Measurements from ENCODE around the gene ZNF112. TPM values are rescaled to one million over a fixed set of nuclear protein-coding genes. Genes with fewer than 3 reads are reported as not detected.
"Not testable (repeated sequence)": the region's sequence is repeated elsewhere in the genome, so short reads cannot be mapped to it uniquely, and the experiment has no call there.

ZNF112 gene
- total RNA-seq, result under 1 TPM; 0.05 to 0.17 TPM

DNA sequence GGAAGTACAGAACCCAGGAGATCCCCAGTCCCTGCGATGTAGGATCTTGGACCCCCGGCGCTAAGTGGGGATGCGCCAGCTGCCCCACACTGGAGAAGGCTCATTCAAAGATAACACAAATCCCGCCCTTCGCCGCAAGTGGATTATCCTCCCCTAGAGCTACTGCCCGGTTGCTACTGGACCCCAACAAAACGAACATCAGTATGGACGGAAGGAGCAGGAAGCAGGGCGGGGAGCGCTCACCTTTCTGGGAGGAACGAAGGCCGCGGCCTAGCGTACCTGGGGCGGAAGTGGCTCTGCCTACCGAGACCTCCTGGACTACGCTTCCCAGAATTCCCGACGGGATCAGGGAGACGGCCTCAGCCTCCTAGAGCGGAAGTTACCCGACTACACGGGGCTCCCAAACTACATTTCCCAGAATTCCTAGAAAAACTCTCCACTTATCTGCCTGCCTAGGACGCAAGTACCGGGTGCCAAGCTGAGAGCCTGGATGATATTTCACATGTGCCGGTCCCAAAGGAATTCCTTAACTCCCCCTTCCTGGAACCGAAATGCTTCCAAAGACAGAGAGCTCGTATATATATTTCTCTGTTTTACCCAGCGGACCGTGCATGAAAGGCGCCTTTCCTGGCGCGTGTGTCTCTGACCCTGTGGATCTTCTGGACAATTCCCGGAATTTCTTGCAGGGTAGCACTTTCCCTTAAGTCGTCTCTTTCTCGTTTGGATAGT, at the start of gene ZNF112:
Gene ZNF112 (minus strand): TSS at position 298 of the 729 bp plus-strand sequence. CDS start 16,141 bp downstream, outside the sequence.
- Mint-ChIP-seq H3K27me3 (ENCODE audit: low read depth) (peaks cover 8% of the 10 kb centered on the region), H3K9me3 (peaks cover 37% of the 10 kb centered on the region), H3K36me3 (ENCODE audit: low read depth) (peaks cover 6% of the 10 kb centered on the region), H3K4me3 (peak within 1 kb of the TSS; percentile 28), H3K27ac (no peak within 1 kb of the TSS), H3K4me1 (ENCODE audit: low read depth) (peaks cover 7% of the 10 kb centered on the region)
- intact Hi-C loops (cut with micrococcal nuclease), result no loop called here
- peak; percentile 41 for DNase-seq
- CTCF ChIA-PET, result no interaction called here

DNA sequence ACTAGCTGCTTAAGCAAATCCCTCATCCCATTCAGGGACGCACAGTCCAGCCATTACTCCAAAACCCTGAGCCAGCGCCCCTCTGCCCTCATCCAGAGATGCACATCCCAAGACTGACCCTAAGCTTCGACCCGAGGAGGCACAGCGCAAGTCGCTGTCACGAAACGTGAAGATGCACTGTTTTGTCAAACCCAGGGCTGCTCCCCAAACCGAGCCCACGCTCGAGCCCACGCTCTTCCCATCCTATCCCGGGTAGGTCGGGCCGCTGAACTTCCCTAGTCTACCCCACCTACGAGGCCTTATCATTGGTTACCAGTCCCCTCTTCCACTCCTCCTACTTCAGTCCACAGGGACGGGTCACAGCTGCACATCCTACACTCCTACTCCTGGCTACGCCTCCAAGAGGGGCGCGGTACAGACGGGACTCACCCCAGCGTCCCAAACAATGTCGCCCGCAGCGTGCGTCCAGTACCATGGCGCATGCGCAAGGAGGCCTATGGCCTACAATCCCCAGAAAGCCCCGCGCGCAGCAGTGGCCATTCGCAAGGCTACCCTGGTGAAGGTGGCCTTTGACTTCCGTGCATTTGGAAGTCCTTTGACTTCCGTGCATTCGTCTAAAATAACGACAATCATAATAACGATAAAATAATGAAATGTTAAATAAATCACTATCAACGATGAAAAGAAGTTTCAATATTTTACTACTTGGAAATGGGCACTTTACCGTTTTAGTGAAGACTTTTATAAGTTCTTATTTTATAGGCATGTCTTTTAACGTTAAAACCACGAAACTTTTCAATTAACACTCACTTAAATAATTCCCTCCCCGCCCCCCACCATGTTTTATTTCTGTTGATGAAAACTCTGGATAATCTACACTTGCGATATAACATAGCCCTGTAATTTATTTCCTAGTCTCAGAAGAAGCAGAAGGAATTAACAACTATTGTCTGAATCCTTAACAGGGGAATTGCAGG, 44.9 kb upstream of the ZNF112 start, which contains the start of gene ZNF285:
Gene ZNF285 (minus strand): TSS at position 470 of the 977 bp plus-strand sequence. CDS start 4,395 bp downstream, outside the sequence.
- intact Hi-C loops (cut with micrococcal nuclease), result loop anchor here (1.0 kb wide), 2 partner anchors 47 to 99 kb away; partner anchors contain the start of genes ZNF180 and ZNF229
- Mint-ChIP-seq H3K4me1 (ENCODE audit: low read depth) (peaks cover 9% of the 10 kb centered on the region), H3K36me3 (ENCODE audit: low read depth) (peaks cover 23% of the 10 kb centered on the region), H3K4me3 (peak within 1 kb of the TSS; percentile 83), H3K9me3 (peaks cover 37% of the 10 kb centered on the region), H3K27me3 (ENCODE audit: low read depth) (peaks cover 2% of the 10 kb centered on the region), H3K27ac (no peak within 1 kb of the TSS)
- CTCF ChIA-PET, result interaction anchor here (0.6 kb wide), 1 partner anchor 373 kb away, joined by 3 read pairs; no protein-coding TSS in a partner anchor
- peak; percentile 86 for DNase-seq

DNA sequence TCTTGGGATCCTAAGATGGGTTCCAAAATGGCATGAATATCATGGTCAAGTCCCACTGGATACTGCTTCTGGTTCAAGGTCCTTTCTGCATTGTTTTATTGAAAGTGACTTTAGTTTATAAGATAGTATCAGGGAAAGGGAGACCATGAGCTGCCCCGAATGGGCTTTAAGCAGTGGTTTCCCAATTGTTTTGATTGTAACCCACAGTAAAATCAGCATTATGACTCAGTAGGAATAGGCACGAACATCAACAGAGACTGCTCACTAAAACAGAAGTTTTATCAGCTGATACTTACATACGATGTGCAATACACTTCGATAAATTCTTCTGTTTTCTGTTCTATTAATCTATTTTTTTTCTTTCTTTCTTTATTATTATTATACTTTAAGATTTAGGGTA, 32.8 kb upstream of the ZNF112 start:
- H3K4me3 Mint-ChIP-seq; intact Hi-C loops (cut with micrococcal nuclease); DNase-seq; H3K4me1 Mint-ChIP-seq (ENCODE audit: low read depth); H3K27ac Mint-ChIP-seq; CTCF ChIA-PET; H3K27me3 Mint-ChIP-seq (ENCODE audit: low read depth): not testable (repeated sequence)
- H3K9me3 Mint-ChIP-seq, result peaks cover 54% of the 10 kb centered on the region
- peaks cover 66% of the 10 kb centered on the region for H3K36me3 Mint-ChIP-seq (ENCODE audit: low read depth)

DNA sequence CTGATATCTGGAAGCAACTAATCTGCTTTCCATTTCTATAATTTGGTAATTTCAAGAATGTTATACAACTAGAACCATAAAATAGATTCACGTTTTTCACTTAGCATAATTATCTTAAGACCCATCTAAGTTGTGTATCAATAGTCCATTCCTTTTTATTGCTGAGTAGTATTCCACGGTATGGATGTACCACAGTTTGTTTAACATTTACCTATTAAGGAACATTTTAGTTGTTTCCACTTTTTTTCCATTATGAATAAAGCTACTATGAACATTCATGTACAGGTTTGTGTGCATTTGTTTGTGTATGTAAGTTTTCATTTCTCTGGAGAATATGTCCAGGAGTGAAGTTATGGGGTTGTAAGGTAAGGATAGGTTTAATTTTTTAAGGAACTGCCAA, 18.3 kb upstream of the ZNF112 start:
- no peaks in the 10 kb centered on the region for H3K4me1 Mint-ChIP-seq (ENCODE audit: low read depth)
- no peak overlapping the region for H3K27ac Mint-ChIP-seq
- no peaks in the 10 kb centered on the region for H3K27me3 Mint-ChIP-seq (ENCODE audit: low read depth)
- CTCF ChIA-PET, result interaction anchor here (1.2 kb wide), 1 partner anchor 279 kb away, joined by 5 read pairs; no protein-coding TSS in a partner anchor
- H3K4me3 Mint-ChIP-seq, result no peak overlapping the region
- no peak for DNase-seq
- intact Hi-C loops (cut with micrococcal nuclease), result no loop called here
- peaks cover 1% of the 10 kb centered on the region for H3K36me3 Mint-ChIP-seq (ENCODE audit: low read depth)
- H3K9me3 Mint-ChIP-seq, result peaks cover 35% of the 10 kb centered on the region

DNA sequence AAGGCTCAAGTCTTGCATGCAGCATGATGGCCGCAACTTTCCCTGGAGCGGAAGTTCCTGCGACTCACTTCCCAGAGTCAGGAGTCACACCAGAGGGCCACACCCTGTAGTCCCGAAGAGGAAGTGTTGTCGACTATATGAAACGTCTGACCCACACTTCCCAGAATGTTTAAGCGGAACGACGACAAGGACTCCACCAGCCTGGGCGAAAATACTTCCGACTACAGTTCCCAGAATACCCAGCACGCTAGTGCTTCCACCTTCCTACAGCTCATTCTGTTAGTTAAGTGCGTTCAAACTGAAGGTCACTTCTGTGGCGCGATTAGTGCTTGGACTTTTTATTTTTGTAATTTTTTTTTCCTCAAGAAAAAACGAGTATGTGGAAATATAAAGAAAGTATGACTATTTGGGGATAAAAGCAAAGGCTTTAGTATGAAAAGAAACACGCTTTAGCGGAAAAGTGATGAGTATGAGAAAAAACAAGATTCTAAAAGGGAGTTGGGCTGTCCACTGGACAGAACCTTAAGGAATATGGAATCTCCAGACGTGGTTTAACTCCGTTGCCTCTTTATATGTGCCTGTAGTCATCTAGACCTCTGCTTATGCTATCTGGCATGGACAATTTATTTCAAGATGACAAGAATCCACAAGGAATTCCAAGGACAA, 15.5 kb upstream of the ZNF112 start:
- H3K27me3 Mint-ChIP-seq (ENCODE audit: low read depth), result no peaks in the 10 kb centered on the region
- no peak for DNase-seq
- no peak overlapping the region for H3K4me3 Mint-ChIP-seq
- peaks cover 39% of the 10 kb centered on the region for H3K9me3 Mint-ChIP-seq
- H3K36me3 Mint-ChIP-seq (ENCODE audit: low read depth), result no peaks in the 10 kb centered on the region
- intact Hi-C loops (cut with micrococcal nuclease), result no loop called here
- H3K27ac Mint-ChIP-seq, result no peak overlapping the region
- CTCF ChIA-PET, result interaction anchor here (0.7 kb wide), 1 partner anchor 430 kb away, joined by 3 read pairs; no protein-coding TSS in a partner anchor
- H3K4me1 Mint-ChIP-seq (ENCODE audit: low read depth), result no peaks in the 10 kb centered on the region

DNA sequence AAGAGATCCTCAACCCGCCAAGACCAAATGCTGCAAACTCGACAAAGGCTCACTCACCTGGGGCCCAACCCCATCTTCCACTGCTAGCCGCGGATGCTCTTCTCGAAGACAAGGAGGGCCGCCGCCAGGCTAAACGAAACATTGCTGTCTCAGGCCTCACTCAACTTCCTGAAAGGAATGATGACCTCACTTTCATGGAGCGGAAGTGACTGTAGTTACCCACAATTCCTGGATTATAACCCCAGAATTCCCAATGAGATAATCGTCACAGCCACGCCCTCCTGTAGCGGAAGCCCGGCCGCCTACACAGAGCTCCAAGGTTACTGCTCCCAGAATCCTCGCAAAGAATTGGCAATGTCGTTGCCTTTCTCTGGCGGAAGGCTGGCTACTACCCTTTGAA, 10.5 kb upstream of the ZNF112 start:
- CTCF ChIA-PET, result no interaction called here
- no peak for DNase-seq
- Mint-ChIP-seq H3K27ac (no peak overlapping the region), H3K9me3 (peaks cover 17% of the 10 kb centered on the region), H3K27me3 (ENCODE audit: low read depth) (no peaks in the 10 kb centered on the region), H3K4me3 (no peak overlapping the region), H3K36me3 (ENCODE audit: low read depth) (no peaks in the 10 kb centered on the region), H3K4me1 (ENCODE audit: low read depth) (no peaks in the 10 kb centered on the region)
- intact Hi-C loops (cut with micrococcal nuclease), result no loop called here

DNA sequence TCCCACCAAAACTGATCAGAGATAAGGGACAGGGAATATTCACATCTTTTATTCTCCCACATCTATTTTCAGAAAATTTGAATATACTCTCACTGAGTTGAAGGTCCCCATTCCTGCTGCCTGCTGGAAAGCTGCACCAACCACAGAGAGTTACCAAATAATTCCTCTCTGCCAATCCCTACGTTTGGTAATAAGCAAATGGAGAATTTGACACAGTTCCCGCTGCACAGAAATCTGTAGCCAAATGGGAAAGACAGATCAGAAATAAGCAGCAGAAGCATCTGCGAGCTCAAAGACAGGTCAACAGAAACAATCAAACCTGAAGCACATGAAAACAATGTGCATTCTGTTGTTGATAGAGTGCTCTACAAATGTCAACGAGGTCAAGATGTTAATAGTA, 9.9 kb downstream of the ZNF112 start:
- Mint-ChIP-seq H3K27ac (no peak overlapping the region), H3K36me3 (ENCODE audit: low read depth) (peaks cover 1% of the 10 kb centered on the region), H3K4me1 (ENCODE audit: low read depth) (no peaks in the 10 kb centered on the region), H3K4me3 (no peak overlapping the region), H3K9me3 (peaks cover 27% of the 10 kb centered on the region), H3K27me3 (ENCODE audit: low read depth) (peaks cover 2% of the 10 kb centered on the region)
- DNase-seq, result no peak
- CTCF ChIA-PET, result no interaction called here
- intact Hi-C loops (cut with micrococcal nuclease), result no loop called here

DNA sequence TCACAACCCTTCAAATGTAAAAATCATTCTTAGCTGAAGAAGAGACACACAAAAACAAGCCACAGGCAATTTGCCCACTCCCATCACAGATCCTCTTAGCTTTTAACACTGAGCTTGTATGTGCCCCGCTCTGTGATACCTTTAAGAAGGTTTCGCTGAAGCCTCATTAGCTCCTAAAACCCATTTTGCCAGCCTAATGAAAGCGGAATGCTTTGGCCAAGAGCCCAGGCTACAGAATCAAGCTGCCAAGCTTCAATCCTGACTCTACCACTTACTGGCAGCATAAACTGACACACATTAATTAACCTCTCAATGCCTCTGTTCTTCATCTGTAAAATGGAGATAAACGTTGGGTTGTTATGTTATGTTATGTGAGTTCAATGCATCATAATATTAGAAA, 10.5 kb downstream of the ZNF112 start:
- Mint-ChIP-seq H3K4me1 (ENCODE audit: low read depth) (no peaks in the 10 kb centered on the region), H3K27ac (no peak overlapping the region), H3K36me3 (ENCODE audit: low read depth) (no peaks in the 10 kb centered on the region), H3K4me3 (no peak overlapping the region), H3K27me3 (ENCODE audit: low read depth) (peaks cover 2% of the 10 kb centered on the region), H3K9me3 (peaks cover 28% of the 10 kb centered on the region)
- no peak for DNase-seq
- CTCF ChIA-PET, result no interaction called here
- intact Hi-C loops (cut with micrococcal nuclease), result no loop called here

DNA sequence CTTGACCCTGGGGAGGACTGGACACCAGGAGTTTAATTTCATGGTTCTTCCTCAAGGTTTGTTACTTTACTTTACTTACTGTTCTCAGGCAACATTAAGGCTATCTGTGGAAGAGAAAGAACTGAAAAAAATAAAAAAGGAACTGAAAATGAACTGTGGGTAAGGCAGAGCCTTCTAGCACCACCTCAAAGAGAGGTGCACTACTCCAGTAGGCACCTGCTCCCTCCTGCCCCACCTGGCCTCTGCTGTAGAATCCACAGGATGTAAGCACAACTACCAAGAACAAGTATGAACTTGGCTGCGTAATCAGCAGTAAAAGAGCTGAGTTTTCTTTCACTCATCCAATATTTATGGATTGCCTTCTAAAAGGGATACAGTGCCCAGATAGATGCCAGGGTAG, 12.2 kb downstream of the ZNF112 start:
- intact Hi-C loops (cut with micrococcal nuclease), result no loop called here
- CTCF ChIA-PET, result no interaction called here
- no peak for DNase-seq
- H3K9me3 Mint-ChIP-seq, result peaks cover 27% of the 10 kb centered on the region
- no peak overlapping the region for H3K27ac Mint-ChIP-seq
- peaks cover 2% of the 10 kb centered on the region for H3K27me3 Mint-ChIP-seq (ENCODE audit: low read depth)
- H3K4me3 Mint-ChIP-seq, result no peak overlapping the region
- H3K4me1 Mint-ChIP-seq (ENCODE audit: low read depth), result no peaks in the 10 kb centered on the region
- H3K36me3 Mint-ChIP-seq (ENCODE audit: low read depth), result no peaks in the 10 kb centered on the region

DNA sequence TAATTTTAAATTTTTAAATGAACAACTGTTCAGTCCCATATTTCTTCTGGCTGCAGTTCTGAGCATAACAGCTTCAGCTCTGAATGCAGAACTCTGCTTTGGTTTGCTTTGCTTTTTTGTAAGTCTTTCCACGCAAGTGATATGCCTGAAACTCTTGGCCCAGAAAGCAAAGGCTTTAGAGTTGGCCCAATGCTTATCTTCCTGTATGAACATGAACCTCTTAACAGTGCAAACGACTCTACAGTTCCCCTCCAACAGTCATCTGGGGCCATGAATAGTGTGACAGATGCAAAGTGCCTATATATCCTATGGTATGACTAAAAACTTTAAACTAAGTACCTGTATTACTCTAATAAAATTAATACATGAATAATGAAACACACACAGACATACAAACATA, 14.7 kb downstream of the ZNF112 start:
- H3K4me1 Mint-ChIP-seq (ENCODE audit: low read depth), result no peaks in the 10 kb centered on the region
- no peaks in the 10 kb centered on the region for H3K27me3 Mint-ChIP-seq (ENCODE audit: low read depth)
- H3K36me3 Mint-ChIP-seq (ENCODE audit: low read depth), result no peaks in the 10 kb centered on the region
- no peak overlapping the region for H3K4me3 Mint-ChIP-seq
- DNase-seq, result no peak
- peaks cover 30% of the 10 kb centered on the region for H3K9me3 Mint-ChIP-seq
- no peak overlapping the region for H3K27ac Mint-ChIP-seq
- CTCF ChIA-PET, result no interaction called here
- intact Hi-C loops (cut with micrococcal nuclease), result no loop called here

DNA sequence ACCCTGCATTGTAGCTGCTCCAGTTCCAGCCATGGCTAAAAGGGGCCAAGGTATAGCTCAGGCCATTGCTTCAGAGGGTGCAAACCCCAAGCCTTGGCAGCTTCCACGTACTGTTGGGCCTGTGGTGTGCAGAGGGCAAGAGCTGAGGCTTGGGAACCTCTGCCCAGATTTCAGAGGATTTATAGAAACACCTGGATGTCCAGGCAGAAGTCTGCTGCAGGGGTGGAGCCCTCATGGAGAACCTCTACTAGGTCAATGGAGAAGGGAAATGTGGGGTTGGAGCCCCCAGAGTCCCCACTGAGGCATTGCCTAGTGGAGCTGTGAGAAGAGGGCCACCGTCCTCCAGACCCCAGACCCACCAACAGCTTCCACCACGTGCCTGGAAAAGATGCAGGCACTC, 21.8 kb downstream of the ZNF112 start:
- H3K4me3 Mint-ChIP-seq; H3K27me3 Mint-ChIP-seq (ENCODE audit: low read depth); intact Hi-C loops (cut with micrococcal nuclease); H3K4me1 Mint-ChIP-seq (ENCODE audit: low read depth); CTCF ChIA-PET; H3K27ac Mint-ChIP-seq: not testable (repeated sequence)
- Mint-ChIP-seq H3K9me3 (peaks cover 45% of the 10 kb centered on the region), H3K36me3 (ENCODE audit: low read depth) (peaks cover 12% of the 10 kb centered on the region)
- DNase-seq, result peak; percentile 5

DNA sequence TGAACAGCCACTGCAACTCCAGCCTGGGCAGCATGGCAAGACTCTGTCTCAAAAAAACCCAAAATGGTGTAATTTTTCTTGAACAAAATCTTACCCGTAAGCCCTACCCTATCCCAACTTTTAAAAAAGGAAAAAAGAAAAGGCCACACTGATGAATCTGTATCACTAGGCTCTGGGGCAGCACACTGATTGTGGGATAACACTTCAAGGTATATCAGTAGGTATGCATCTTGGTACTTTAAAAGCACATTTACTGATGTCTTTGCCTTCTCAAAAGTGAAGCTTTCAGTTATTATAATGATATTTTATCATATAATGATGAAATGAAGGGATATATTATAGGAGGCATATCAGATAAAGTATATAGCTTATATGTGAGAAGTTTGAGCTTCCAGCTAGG, 24.3 kb downstream of the ZNF112 start:
- CTCF ChIA-PET, result interaction anchor here (0.9 kb wide), 1 partner anchor 178 kb away, joined by 3 read pairs; no protein-coding TSS in a partner anchor
- no peak overlapping the region for H3K27ac Mint-ChIP-seq
- peaks cover 12% of the 10 kb centered on the region for H3K36me3 Mint-ChIP-seq (ENCODE audit: low read depth)
- H3K4me3 Mint-ChIP-seq, result no peak overlapping the region
- H3K27me3 Mint-ChIP-seq (ENCODE audit: low read depth), result peaks cover 2% of the 10 kb centered on the region
- intact Hi-C loops (cut with micrococcal nuclease), result no loop called here
- DNase-seq, result no peak
- peaks cover 44% of the 10 kb centered on the region for H3K9me3 Mint-ChIP-seq
- no peaks in the 10 kb centered on the region for H3K4me1 Mint-ChIP-seq (ENCODE audit: low read depth)
